Mammary epithelial cell (primary cell): ENCODE measurements around the gene GPR78.

Experiments used
- EZH2 ChIP-seq: IDR thresholded peaks from 2 replicates; pipeline ENCODE4 v1.6.1; 2012; ENCODE audit warnings: low read length, inconsistent platforms, borderline replicate concordance
- TF ChIP-seq, protein P1 (sequence below), 2 donors: IDR thresholded peaks in 1 of 2; conservative IDR thresholded peaks in 1 of 2; 2 replicates each; pipeline ENCODE4 v1.5.1; 2011 to 2012; ENCODE audit warnings: inconsistent platforms in 2 of 2, low read length in 2 of 2, mild to moderate bottlenecking in 2 of 2, control low read depth in 1 of 2, low read depth in 1 of 2; ENCODE audit not compliant: insufficient read depth in 1 of 2; ENCODE audit errors: extremely low read depth in 1 of 2

GRCh38 chr4:8605289-8605688, 25.1 kb downstream of the GPR78 start:
- TF ChIP-seq EZH2, result no peak
- TF ChIP-seq, protein P1, sequence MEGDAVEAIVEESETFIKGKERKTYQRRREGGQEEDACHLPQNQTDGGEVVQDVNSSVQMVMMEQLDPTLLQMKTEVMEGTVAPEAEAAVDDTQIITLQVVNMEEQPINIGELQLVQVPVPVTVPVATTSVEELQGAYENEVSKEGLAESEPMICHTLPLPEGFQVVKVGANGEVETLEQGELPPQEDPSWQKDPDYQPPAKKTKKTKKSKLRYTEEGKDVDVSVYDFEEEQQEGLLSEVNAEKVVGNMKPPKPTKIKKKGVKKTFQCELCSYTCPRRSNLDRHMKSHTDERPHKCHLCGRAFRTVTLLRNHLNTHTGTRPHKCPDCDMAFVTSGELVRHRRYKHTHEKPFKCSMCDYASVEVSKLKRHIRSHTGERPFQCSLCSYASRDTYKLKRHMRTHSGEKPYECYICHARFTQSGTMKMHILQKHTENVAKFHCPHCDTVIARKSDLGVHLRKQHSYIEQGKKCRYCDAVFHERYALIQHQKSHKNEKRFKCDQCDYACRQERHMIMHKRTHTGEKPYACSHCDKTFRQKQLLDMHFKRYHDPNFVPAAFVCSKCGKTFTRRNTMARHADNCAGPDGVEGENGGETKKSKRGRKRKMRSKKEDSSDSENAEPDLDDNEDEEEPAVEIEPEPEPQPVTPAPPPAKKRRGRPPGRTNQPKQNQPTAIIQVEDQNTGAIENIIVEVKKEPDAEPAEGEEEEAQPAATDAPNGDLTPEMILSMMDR (conservative IDR thresholded peaks at IDR 0.05 in 1 of 2, IDR thresholded peaks at IDR 0.05 in 1 of 2; ENCODE audit: extremely low read depth in 1 of 2, insufficient read depth in 1 of 2, low read depth in 1 of 2, low read length in 2 of 2), result no peak
